Pons (tissue), 1 donor: ENCODE results near the gene BTRC.

ENCODE experiments used
- DNase-seq: peaks from one replicate; pipeline ENCODE4 v3.0.0-alpha.2; 2016; ENCODE audit warnings: low spot score

Gene BTRC

GRCh38 chr10:101444058-101444898 is 90.3 kb downstream of the BTRC start:
- DNase-seq: no peak

GRCh38 chr10:101446071-101446470 is 92.1 kb downstream of the BTRC start:
- DNase-seq: no peak

DNA sequence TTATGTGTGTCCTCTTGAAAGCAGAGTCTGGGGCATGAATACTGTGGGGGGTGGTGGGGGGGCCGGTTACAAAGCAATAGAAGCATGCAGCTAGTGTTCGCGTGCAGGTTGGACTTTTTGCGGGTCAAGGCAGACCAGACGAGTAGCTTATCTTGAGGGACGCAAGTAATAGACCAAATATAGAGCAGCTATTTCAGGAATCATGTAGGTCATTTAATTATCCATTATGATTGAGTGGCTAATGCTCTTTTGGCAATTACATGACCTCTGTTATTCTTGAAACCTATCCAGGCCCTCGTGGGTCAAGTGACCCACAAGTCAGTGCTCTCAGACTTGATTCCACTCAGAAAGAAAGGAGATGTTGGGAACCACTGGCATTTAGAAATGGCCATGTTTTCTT is 93.0 kb downstream of the BTRC start:
- DNase-seq: no peak

DNA sequence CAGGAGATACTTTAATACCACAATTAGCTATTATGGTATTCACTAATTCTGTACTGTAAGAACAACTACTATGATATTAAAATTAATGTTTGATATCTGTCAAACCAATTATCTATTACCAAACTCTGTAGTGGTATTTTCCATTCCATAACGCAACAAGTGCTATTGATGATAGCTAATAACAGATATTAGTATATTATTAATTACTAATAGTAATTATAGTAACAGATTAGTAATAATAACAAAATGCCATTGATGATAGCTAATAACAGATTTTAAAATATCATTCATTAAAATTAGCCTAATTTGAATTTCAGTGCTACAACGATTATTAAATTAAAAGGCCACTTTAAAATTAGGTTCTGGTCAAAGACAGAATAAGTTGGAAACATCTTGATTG is 93.5 kb downstream of the BTRC start:
- no peak for DNase-seq

- no peak for DNase-seq
These were observed 96.5 kb downstream of the BTRC start for GRCh38 chr10:101450277-101451080.

DNA sequence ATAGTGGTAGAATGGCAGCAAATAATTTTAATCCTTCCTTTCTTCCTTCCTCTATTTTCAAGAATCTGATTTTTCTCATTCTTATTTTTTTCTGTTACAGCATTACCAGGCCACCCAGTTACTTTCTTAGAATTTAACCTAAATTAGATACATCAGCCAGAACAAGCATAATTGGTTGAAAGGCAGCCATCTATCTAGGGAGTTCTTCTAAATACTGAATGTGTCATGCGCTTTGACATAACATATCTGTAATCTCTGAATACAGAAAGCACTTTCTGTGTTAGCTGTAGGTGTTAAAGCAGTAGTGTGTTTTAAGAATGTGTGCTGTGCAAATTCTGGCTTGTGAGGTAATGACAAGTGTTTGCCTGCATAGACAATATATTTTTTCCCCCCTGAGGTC is 97.3 kb downstream of the BTRC start:
- DNase-seq: no peak

DNA sequence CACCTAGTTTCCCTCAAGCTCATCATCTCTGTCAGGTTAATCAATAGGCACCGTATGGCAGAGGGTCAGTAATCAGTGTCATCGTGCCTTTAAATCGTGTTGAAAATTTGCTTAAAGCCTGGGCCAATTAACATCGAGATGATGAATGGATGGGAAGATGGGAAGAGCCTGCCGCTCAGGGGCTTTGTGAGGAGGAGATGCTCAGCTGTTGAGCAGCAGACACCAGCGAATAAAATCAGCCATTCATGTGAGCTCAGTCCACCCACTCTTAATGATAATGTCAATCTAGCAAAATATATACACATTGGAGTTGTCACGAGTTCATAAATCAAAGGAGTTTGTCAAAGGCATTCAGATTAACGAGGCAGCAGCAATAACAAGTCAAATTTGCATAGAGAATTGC is 97.7 kb downstream of the BTRC start:
- no peak for DNase-seq

- no peak for DNase-seq
These were observed 98.2 kb downstream of the BTRC start for GRCh38 chr10:101452176-101452575.

GRCh38 chr10:101452593-101452992 is 98.6 kb downstream of the BTRC start:
- no peak for DNase-seq

DNA sequence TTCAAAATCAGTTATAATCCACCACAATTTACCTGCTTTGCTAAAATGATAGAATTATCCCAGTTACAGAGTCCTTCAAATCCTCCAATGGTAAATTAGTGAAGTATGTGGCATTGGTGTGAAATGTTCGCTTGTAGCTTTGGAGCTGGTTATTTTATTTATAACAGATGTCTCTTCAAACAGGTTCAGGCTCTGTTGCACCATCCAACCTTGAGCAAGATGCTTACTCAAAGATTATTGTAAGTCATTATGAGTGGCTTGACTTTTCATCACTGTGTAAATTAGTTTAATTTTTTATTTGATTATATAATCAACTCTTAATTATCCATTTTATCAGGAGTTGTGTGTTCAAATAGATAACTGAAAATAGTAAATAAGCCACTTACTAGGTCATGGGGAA is 99.4 kb downstream of the BTRC start:
- no peak for DNase-seq

DNA sequence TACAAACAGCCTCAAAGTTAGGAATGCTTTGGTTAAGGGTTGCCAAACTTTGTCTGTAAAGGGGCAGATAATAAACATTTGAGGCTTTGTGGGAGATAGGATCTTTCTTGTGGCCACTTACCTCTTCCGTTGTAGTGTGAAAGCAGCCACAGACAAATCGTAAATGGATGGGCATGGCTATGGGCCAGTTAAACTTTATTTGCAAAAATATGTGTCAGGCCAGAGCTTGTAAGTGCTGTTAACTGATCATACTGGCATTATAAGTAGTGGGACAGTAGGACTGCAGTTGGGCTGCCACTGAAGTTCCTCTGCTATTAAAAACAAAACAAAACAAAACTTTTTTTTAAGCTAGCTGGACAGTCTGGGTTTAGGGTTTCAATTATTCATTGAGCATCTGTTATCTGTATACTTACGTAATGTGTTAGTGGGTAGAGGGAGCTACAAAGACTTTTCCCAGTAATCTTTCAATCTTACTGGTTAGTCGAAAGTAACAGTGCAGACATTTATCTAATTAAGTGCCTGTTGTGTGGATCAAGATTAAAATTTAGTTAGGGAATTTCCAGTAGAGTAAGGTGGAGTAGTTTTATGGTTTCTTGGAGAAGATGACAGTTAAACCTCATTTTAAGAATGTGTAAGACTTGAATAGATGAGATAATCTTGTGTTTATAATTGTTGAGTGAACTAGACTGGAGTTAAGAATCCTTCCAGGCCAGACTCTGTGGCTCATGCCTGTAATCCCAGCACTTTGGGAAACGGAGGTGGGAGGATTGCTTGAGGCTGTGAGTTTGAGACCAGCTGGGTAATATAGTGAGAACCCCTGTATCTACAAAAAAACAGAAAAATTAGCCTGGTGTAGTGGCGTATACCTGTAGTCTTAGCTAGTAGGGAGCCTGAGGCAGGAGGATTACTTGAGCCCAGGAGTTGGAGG is 100.1 kb downstream of the BTRC start:
- DNase-seq: no peak

- DNase-seq: no peak
These were observed 104.9 kb downstream of the BTRC start for GRCh38 chr10:101458869-101459268.

DNA sequence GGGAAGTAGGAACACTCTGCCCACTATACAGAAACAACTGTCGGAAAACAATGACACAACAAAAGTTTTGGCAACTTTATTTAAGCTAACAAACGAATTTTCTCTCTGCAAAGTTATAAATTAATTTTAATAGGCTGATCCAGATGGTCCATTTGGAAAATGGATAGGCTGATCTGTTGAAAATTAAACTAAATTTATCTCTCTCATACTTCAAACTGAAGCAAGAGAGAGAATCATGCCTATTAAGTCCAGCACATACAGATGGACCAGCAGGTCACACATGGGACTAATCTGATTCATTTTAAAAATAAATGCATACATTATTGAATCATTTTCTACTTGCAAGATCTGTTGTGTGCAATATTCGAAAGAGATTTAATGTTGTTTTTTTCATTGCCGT is 110.1 kb downstream of the BTRC start:
- no peak for DNase-seq

DNA sequence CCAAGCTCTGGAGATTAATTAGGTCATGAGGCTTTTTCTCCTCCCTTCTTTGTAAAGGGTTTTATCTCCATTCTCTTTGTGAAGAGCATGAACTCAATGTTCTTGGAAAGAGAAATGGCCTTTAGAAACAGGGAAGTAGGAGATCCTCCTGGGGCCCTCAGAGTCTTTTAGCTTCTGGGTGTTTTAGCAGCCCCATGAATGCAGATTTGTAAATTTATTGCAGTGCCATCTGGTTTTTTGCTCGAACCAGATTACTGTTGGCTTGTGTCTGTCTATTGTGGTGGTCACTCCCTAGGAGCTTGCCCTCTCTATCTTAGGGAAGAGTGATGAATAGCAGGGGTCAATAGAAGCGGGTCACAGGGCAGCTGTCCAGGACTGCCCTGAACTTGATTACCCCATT is 110.6 kb downstream of the BTRC start:
- DNase-seq: no peak

DNA sequence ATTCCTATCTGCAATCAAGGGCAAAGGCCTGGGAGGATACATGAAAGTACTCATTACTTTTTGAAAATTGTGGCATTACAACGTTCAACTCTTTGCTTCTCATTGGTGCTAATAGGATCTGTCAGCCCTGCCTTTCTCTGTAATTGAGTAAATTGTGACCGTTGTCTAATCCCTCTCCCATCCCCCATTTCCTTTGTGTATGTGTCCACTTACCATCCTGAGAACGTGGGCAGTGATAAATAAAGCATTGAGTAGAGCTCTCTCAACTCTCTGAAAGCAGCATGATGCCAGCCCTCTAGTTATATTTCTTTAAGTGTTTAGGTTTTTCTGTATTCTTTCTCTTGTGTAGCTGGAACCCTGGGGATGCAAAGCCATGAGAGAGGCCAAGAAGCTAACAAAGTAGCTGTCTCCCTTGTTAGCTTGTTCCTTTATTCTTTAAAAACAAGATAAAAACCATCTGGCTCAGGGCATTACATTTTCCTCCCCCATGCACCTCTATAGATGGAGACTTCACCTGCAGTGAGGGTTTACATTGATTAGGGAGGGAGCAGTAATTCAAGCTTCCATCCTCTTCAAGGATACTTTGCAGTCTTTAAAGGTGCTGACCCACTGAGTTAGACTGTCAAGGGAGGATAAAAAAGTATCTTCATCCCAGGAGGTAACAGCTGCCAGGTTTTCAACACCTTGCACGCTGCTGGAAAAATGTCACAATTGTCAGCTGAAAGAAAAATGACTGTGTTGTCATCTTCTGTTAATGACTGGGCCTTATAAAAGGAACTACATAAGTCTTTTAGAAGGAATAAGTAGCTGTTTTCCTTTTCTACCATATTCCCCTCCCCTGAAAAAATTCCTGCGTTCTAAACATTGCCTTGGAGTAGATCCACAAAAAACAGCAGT is 112.3 kb downstream of the BTRC start:
- no peak for DNase-seq

DNA sequence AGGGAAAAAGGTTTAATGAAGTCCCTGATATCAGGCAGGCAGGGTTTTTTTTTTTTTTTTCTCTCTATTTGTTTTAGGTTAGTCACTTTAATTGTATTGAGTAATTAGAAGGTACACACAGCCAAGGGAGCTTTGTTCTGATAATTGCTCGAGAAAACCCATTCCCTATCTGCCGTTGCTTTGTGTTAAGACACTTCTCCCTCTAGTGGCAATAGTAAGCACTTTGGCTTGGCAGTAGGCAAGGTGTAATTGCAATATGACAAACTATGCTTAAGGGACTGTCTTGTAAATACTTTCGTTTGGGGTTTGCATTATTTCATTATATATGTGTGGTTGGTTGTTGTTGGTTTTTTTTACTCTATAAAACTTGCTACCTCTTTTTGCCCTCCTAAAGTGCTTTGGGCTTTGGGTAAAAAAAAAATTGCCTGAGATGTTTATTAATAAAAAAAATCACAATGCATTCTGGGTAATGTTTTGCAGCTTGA is 113.4 kb downstream of the BTRC start:
- peak; percentile 84 for DNase-seq

GRCh38 chr10:101468159-101468558 is 114.2 kb downstream of the BTRC start:
- DNase-seq: no peak

GRCh38 chr10:101476383-101476782 is 122.4 kb downstream of the BTRC start:
- no peak for DNase-seq

DNA sequence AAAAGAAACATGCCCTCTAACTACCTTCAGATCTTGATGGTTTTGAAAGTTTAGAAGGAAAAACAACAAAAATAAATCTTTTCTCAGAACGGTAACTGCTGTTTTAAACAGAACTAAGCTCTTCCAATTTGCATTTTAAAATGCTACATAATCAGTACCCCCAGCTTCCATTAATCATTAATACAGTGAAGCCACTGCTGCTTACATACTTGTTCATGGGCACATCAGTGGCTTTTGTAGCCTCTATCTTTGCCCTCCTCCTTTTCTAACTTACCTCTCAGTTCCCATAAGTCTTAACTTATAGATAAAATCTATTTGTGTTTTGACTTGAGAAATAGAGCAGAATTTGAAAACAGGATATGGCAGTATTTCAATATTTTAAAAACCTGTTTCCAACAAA is 125.0 kb downstream of the BTRC start:
- no peak for DNase-seq

DNA sequence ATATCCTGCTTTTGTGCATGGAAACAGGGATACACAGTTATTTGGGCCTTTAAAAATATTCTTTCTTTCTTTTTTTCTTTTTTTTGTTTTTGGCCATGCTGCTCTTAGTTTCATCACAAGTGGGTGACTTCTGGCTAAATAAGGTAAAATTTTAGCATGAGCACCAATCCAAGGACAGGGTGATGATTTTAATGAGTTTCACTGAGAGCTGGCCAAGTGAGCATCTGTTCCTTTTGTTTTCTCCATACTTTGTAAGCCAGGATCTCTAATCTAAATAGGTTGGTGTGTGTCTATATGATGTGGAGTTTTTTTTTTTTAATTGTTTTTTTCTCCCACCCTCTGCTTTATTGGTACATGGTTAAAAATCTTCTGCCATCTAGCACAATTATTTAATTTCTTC is 127.3 kb downstream of the BTRC start:
- no peak for DNase-seq

DNA sequence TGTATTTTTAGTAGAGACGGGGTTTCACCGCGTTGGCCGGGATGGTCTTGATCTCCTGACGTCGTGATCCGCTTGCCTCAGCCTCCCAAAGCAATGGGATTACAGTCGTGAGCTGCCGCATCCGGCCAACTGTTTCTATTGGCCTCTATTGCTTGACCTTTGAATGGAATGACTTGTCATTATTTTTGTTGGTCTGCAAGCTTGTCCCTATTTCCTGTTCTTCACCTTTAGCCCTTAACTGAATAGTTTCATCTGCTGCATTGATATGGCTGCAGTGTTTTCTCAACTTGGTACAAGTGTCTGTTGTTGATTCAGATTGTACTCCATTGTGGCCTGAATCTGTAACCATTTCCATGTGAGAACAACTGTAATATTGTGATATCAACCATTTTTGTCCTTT is 128.6 kb downstream of the BTRC start:
- DNase-seq: no peak
